TTC549 (cell line): ENCODE data around the gene LRP1-AS.
"Not testable (repeated sequence)": the region's sequence is repeated elsewhere in the genome, so short reads cannot be mapped to it uniquely, and the experiment has no call there.

Experiments used
- FAIRE-seq: peaks from 2 replicates; lab custom pipeline; 2012; peaks lifted over from hg19 to GRCh38; lab: Jason Lieb, UNC

The LRP1-AS gene

DNA sequence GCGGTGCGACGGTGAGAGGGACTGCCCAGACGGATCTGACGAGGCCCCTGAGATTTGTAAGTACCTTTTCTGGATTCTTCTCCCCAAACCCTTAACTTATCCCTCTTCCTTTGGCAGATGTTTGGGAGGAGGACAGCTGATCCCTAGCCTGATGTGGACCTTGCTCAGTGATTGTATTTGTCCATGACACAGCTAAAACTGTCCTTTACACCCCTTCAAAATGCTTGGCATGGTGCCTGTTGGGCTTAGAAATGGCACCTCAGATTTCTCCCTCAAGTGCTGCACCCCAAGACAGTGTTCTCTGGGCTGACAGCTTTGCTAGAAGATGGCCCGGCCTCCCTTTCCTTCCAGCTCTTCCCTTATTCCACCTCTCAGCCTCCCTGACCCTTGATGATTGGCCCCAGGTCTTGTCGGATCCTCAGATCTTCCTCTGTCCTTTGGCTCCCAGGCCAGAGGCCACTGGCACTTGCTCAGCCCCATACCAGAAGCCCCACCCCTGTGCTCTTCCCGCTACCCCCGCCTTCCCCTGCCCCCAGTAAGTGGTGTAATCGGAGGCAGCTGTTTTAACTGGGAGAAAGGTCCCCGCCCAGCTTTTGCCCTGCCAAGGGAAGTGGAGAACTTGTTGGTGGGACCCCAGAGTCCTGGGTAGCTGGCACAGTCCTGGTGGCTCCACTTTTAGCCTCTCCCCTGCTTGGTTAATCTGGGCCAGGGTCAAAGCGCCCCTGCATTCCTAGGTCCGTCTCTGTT, 8.7 kb downstream of the LRP1-AS start:
- no peak for FAIRE-seq

GRCh38 chr12:57135527-57136326, 11.7 kb downstream of the LRP1-AS start:
- FAIRE-seq: no peak

DNA sequence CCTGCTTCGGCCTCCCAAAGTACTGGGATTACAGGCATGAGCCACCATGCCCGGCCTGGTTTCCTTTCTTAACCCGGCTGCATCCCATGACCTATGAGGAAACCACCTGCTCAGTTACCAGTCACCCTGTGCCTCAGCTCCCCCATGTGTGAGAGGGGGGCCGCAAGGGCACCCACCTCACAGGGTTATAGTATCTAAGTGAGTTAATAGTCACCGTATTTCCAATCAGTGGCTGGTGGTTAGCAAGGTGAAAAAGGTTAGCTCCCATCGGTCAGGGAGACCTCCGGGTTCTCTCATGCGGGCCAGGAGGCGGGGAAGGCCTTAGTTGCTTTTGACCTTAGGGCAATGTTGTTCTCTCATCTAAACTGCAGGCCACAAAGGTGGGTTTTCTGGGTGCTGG, 12.5 kb downstream of the LRP1-AS start:
- FAIRE-seq: no peak

GRCh38 chr12:57133916-57134315, 13.5 kb downstream of the LRP1-AS start:
- FAIRE-seq: no peak

DNA sequence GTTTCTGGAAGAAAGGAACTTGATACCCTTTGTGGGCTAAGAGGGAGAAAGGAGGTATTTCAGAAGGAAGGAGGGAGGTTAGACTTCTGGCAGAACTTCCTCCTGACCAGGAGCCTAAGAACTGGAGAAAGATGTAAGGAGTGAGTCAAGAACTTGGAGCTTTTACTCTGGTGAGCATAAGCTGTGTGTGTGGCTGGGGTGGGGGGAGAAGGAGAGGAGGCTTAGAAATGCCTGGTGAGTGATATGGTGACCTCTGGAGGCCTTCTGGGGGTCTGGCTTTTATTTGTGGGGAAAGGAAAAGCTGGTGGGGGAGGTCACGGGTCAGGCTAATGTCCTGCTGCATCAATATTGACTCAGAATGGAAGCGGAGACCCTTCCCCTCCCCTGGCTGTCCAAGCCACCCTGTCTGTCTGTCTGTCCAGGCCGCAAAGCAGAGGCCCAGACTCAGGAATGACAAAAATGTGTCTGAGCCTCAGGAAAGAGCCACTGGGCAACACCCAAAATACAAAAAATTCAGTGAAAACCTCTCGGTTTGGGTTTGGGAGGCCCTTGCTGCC, 14.3 kb downstream of the LRP1-AS start:
- FAIRE-seq: no peak

- FAIRE-seq: no peak
Observed at GRCh38 chr12:57131896-57132744, 15.3 kb downstream of the LRP1-AS start.

- FAIRE-seq: no peak
Observed at GRCh38 chr12:57130941-57131340, 16.5 kb downstream of the LRP1-AS start.

DNA sequence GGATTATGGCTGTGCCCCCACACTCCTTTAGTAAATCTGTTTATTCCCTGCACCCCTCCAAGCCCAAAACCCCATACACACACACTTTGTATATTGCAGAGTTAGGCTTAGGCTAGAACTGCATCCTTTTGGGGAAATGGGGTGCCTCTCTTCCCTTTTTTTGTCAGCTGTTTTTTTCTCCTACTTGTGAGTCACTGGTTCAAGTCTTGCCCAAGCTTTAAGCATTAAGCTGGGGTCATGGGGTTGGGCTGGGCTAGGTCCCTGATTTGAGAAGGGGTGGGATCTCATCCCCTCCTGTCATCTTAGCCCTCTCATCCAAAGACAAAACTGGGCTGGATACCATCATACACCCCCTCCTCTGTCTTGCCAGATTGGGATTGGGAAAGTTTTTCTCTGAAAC, 17.5 kb downstream of the LRP1-AS start:
- FAIRE-seq: no peak

DNA sequence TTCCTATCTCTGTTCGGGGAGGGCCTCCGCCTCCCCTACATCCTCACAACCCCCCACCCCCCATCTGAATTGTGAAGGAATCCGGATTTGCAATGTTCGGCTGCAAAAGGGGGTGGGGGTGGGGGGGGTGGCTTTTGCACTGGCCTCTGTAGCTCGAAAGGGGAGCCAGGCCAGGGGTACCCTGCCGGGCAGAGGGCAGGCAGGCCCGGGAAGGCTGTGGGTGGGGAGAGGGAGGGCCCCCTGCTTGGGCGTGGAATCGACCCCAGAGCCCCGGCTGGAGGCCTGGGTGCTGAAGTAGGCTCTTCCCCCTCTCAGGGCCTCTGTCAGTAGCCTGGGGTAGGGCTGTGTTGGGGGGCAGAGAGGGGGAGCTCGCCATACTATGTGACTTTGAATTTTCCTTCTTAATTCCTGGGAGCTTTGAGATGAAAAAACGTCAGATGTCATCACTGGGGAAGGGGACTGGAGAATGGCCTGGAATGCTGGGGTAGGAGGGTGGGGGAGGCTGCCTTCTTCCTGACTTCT, 18.0 kb downstream of the LRP1-AS start:
- FAIRE-seq: no peak

GRCh38 chr12:57128519-57129247, 18.7 kb downstream of the LRP1-AS start:
- no peak for FAIRE-seq

DNA sequence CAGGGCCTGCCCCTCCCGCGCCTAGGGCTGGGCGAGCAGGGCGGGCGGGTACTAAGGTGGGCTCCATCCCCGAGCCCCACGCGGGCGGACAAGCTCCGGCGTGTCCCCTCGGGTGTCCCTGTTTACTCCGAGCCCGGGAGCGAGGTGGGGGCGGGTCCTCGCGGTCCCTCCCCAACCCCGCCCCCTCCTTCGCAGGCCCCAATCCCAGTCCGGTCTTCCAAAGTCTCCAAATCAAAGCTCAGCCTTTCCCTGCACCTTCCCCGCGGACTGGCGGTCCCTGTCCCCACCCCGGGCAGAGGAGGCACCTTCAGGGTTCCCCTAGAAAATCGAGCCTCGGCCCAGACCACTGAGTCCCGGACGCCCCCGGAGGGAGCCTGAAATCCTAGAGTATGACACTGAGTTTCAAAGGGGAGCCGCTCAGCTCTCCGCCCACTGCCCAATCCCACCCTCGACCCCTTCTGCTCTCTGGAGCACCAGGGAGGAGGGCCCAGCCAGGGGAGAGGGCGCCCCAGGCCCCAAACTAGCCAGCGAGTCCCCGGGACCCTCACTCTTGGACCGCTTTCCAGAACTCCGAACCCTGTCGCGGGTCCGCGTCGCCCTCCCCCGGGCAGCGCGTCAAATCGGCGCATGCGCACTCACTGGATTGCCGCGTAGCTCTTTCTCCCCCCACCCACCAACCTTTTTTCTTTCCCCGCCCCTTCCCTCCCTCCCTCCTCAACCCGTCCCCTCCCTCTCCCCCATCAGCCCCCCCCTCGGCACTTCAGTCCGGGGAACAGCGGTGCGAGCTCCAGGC, 19.5 kb downstream of the LRP1-AS start, which contains the start of gene LRP1:
Gene LRP1 (plus strand): TSS at position 758 of the 793 bp plus-strand sequence. CDS start 482 bp downstream, outside the sequence.
- FAIRE-seq: no peak

DNA sequence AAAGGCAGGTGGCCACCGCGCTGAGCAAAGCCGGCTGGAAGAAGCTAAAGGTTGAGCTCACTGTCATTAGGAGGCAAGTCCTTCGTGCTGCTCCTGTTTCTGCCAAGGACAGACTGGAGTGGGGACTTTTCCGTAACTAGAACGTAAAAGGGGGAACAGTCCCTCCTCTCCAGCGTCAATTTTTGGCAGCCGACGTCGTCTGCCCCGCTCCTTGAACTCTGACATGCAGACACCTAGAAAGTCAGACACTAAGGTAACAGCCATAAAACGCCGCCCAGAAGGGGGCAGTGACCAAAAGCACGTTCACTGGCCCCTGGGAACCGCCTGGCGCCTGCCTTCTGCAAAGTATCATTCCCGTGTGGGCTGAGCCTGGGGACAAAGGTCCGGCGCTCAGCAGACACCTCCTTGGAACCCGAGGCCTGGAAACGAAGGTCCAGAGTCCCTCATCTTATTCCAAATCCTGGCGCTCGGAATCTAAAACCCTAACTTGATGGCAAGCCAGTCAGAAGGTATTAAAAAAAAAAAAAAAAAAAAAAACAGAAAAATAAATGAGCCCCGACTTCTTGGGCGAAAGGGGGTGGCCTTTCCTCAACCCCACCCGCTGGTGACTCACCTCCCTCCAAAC, 20.2 kb downstream of the LRP1-AS start:
- no peak for FAIRE-seq

- no peak for FAIRE-seq
Observed at GRCh38 chr12:57126561-57126960, 20.9 kb downstream of the LRP1-AS start.

GRCh38 chr12:57126061-57126460, 21.4 kb downstream of the LRP1-AS start:
- FAIRE-seq: no peak

GRCh38 chr12:57124261-57124877, 23.1 kb downstream of the LRP1-AS start:
- FAIRE-seq: no peak

DNA sequence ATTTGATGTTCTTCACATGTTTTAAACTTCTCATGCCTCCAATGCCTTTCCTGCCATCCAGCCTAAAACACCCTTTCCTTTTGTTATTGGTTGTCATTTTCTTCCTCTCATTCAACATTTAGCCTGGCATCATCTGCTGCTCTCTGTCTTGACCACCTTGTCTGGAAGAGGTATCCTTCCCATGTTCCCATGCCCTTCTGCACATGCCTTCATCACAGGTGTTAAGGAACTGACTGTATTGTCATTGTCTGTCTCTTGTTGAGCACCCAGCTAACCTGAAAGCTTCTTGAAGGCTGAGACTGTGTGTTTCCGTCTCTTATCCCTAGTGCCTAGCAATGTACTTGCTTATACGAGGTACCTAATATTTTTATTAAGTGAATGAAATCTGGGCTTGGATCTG, 23.6 kb downstream of the LRP1-AS start:
- no peak for FAIRE-seq

- FAIRE-seq: not testable (repeated sequence)
Observed at GRCh38 chr12:57120718-57121117, 26.7 kb downstream of the LRP1-AS start.

- FAIRE-seq: no peak
Observed at GRCh38 chr12:57119294-57120085, 27.9 kb downstream of the LRP1-AS start.
